ENCODE measurements around the gene HES7.

Gene HES7

GRCh38 chr17:8126491-8127066 lies 2.7 kb upstream of the HES7 start:
- peak overlapping the region in 9 of 21 experiments; percentile 5 to 66 (median 26) for H3K27ac ChIP-seq
- H3K4me3 ChIP-seq = peak overlapping the region; percentile 41 to 65 (median 50)

- Histone ChIP-seq H3K4me3 (peak overlapping the region; percentile 41 to 65 (median 50)), H3K27ac (peak overlapping the region in 7 of 21 experiments; percentile 6 to 66 (median 37))
Observed at GRCh38 chr17:8125947-8126490, 2.1 kb upstream of the HES7 start.

GRCh38 chr17:8125154-8125946 lies 1.4 kb upstream of the HES7 start:
- peak overlapping the region in 3 of 21 experiments; percentile 6 to 66 (median 51) for H3K27ac ChIP-seq

GRCh38 chr17:8124350-8125153 lies 646 bp upstream of the HES7 start:
- H3K27ac ChIP-seq = no peak overlapping the region
- H3K4me3 ChIP-seq = peak overlapping the region in 6 of 7 experiments; percentile 1 to 65 (median 25)

More at GRCh38 chr17:8125154-8125946, 1.4 kb upstream of the HES7 start:
- H3K4me3 ChIP-seq = peak overlapping the region; percentile 41 to 65 (median 50)

- Histone ChIP-seq H3K27ac (peak overlapping the region in 2 of 21 experiments; percentile 5 to 13), H3K4me3 (peak overlapping the region; percentile 22 to 65 (median 37))
Observed at GRCh38 chr17:8122924-8123694, 797 bp downstream of the HES7 start.

- H3K4me3 ChIP-seq = peak overlapping the region; percentile 22 to 65 (median 37)
- H3K27ac ChIP-seq = peak overlapping the region in 1 of 21 experiments; percentile 45
Observed at GRCh38 chr17:8122422-8122923, 1.4 kb downstream of the HES7 start.

- peak overlapping the region; percentile 22 to 65 (median 37) for H3K4me3 ChIP-seq
- H3K27ac ChIP-seq = peak overlapping the region in 3 of 21 experiments; percentile 10 to 45 (median 15)
Observed at GRCh38 chr17:8121681-8122421, 2.1 kb downstream of the HES7 start.

- Histone ChIP-seq H3K4me3 (peak overlapping the region; percentile 22 to 65 (median 37)), H3K27ac (no peak overlapping the region)
Observed at GRCh38 chr17:8121407-8121680, 2.6 kb downstream of the HES7 start.

GRCh38 chr17:8120520-8121406 lies 3.1 kb downstream of the HES7 start:
- H3K27ac ChIP-seq = peak overlapping the region in 2 of 21 experiments; percentile 30 to 37
- peak overlapping the region; percentile 22 to 65 (median 37) for H3K4me3 ChIP-seq

- peak overlapping the region; percentile 39 to 65 (median 50) for H3K4me3 ChIP-seq
- H3K27ac ChIP-seq = peak overlapping the region in 15 of 21 experiments; percentile 9 to 87 (median 67)
Observed at GRCh38 chr17:8119581-8120519, 4.1 kb downstream of the HES7 start.

GRCh38 chr17:8118769-8119580 lies 4.9 kb downstream of the HES7 start:
- Histone ChIP-seq H3K27ac (peak overlapping the region in 20 of 21 experiments; percentile 12 to 87 (median 70)), H3K4me3 (peak overlapping the region; percentile 39 to 51 (median 46))

GRCh38 chr17:8117980-8118768 lies 5.7 kb downstream of the HES7 start, which contains the start of gene ALOXE3:
Gene ALOXE3, minus strand, starts transcription at chr17:8118514. Its CDS starts 524 bp downstream, at chr17:8117990.
- H3K27ac ChIP-seq = peak within 1 kb of the TSS; percentile 4 to 87 (median 70)
- H3K4me3 ChIP-seq = peak within 1 kb of the TSS; percentile 39 to 51 (median 46)

- H3K27ac ChIP-seq = peak overlapping the region in 19 of 21 experiments; percentile 4 to 87 (median 70)
- peak overlapping the region; percentile 39 to 51 (median 46) for H3K4me3 ChIP-seq
Observed at GRCh38 chr17:8117367-8117979, 6.4 kb downstream of the HES7 start.

GRCh38 chr17:8116776-8117175 lies 7.1 kb downstream of the HES7 start:
- Histone ChIP-seq H3K4me3 (peak overlapping the region in 1 of 7 experiments; percentile 46), H3K27ac (no peak overlapping the region)

Measured in skin epidermis (tissue), 12 donors.